ENCODE results near the gene TRIM62.
"Not testable (repeated sequence)": the region's sequence is repeated elsewhere in the genome, so short reads cannot be mapped to it uniquely, and the experiment has no call there.

The TRIM62 gene

DNA sequence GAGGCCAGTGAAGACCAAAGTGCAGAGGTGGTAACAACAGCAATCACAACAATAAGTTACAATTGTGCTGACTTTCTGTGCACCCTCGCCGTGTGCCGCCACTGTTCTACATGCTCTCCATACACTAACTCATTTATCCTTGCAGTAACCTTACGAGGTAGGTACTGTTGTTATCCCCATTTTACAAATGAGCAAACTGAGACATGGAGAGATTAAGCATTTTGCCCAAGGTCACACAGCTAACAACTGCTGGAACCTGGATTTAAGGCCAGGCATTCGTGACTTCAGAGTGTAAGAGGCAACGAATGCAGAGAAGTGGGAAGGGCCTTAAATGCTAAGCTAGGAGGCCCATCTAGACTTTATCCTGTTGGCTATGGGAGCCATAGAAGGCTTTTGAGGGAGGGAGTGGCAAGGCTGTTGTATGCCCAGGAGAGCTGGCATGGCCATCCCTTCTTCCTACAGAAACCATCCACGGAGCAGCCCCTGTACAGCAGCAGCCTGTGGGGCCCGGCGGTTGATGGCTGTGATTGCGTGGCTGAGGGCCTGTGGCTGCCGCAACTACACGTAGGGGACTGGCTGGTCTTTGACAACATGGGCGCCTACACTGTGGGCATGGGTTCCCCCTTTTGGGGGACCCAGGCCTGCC is 64.3 kb downstream of the TRIM62 start:
- no peak for TF ChIP-seq ZFX (IDR thresholded peaks at IDR 0.05; ENCODE audit: borderline replicate concordance)
- TF ChIP-seq, protein P1, sequence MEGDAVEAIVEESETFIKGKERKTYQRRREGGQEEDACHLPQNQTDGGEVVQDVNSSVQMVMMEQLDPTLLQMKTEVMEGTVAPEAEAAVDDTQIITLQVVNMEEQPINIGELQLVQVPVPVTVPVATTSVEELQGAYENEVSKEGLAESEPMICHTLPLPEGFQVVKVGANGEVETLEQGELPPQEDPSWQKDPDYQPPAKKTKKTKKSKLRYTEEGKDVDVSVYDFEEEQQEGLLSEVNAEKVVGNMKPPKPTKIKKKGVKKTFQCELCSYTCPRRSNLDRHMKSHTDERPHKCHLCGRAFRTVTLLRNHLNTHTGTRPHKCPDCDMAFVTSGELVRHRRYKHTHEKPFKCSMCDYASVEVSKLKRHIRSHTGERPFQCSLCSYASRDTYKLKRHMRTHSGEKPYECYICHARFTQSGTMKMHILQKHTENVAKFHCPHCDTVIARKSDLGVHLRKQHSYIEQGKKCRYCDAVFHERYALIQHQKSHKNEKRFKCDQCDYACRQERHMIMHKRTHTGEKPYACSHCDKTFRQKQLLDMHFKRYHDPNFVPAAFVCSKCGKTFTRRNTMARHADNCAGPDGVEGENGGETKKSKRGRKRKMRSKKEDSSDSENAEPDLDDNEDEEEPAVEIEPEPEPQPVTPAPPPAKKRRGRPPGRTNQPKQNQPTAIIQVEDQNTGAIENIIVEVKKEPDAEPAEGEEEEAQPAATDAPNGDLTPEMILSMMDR (IDR thresholded peaks at IDR 0.05), result no peak
- H3K27ac ChIP-seq, result no peak overlapping the region

DNA sequence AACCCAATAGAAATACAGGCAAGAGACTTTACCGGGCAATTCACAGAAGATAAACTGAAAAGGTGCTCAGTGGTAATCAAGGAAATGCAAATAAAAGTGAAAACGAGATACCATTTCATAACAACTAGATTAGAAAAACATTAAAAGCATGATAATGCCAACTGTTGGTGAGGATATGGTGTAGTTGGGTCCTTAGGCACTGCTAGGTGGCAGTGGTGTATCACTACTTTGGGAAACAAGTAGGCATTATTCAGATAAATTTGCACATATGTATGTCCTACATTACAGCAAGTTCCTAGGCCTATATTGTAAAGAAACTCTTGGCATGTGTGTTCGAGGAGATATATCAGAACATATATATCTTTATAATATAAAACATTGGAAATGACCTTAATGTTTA is 69.9 kb downstream of the TRIM62 start:
- no peak overlapping the region for H3K27ac ChIP-seq
- TF ChIP-seq, protein P1 (IDR thresholded peaks at IDR 0.05), result peak; percentile 52
- no peak for TF ChIP-seq ZFX (IDR thresholded peaks at IDR 0.05; ENCODE audit: borderline replicate concordance)

DNA sequence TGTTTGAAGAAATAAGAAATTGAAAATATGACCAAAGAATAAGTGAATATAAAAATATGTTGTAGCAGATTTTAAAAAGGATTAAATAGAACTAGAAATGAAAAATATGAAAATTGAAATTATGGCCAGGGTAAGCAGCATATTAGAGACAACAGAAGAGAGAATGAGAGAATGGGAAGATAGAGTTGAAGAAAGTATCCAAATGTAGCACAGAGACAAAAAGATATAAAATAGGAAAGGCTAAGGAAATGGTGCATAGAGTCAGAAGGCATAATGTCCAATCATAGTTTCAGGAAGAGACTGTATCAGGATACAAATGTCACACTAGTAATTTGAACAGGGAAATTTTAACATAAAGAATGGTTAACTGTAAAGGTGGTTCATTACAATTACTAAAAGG is 71.4 kb downstream of the TRIM62 start:
- no peak overlapping the region for H3K27ac ChIP-seq
- TF ChIP-seq, protein P1 (IDR thresholded peaks at IDR 0.05), result no peak
- no peak for TF ChIP-seq ZFX (IDR thresholded peaks at IDR 0.05; ENCODE audit: borderline replicate concordance)

DNA sequence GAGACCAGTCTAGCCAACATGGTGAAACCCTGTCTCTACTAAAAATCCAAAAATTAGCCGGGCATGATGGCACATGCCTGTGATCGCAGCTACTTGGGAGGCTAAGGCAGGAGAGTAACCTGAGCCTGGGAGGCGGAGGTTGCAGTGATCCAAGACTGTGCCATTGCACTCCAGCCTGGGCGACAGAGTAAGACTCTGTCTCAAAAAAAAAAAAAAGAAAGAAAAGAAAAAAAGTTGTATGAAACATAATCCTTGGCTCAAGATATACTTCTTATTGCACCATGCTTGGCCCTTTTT is 81.8 kb downstream of the TRIM62 start:
- H3K27ac ChIP-seq, result not testable (repeated sequence)

DNA sequence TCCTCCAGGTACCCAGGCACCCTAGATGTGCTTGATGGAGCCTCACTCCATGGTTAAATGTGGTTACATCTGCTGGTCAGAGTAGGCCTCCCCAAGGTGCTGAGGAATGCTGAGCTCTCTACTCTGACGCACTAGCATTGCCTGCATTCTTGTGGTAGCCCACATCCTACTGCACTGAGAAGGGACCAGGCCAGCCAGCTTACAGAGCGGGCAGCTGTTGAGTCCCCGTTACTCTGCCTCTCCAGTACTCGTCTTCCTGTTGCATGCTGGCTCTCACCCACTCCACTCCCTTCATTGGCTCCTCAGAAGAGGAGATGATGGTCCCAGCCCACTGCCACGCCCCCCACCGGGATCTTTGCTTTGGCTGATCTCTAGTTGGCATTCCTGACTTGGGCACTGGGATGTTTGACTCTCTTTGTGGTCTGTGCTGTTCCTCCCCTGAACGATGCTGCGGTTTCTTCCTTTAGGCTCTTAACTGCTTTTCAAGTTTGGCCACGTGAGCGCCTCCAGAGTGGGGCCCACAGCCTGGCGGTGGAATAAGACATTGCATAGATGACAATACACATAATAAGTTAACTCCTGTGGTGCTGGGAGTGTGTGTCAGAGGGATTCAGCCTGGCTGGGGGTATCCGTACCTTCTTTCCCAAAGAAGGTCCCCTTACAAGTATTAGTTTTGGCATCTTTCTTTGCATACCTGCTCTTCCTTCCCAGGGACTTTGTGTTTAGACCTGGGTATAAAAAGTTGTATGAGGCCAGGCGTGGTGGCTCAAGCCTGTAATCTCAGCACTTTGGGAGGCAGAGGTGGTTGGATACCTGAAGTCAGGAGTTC is 82.3 kb downstream of the TRIM62 start:
- no peak overlapping the region for H3K27ac ChIP-seq
- TF ChIP-seq, protein P1 (IDR thresholded peaks at IDR 0.05), result no peak
- TF ChIP-seq ZFX (IDR thresholded peaks at IDR 0.05; ENCODE audit: borderline replicate concordance), result no peak

DNA sequence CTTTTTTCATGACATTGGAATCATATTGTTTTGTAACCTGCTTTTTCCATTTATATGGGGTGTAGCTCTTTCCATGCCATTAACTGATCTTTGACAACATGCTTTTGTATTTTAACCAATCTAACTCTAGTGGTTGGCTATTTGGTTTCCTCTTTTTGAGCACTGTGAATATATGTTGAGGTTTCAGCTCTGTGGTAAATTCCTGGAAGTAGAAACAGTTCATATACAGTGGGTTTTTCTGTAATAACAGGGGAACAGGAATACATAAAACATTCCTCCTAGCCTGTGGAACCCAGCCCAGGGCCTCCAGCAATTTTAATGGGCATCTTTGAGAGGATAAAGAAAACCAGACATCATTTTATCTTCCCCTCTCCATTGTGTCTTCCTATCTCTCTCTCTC is 83.5 kb downstream of the TRIM62 start:
- TF ChIP-seq, protein P1 (IDR thresholded peaks at IDR 0.05), result no peak
- TF ChIP-seq ZFX (IDR thresholded peaks at IDR 0.05; ENCODE audit: borderline replicate concordance), result no peak
- H3K27ac ChIP-seq, result no peak overlapping the region

DNA sequence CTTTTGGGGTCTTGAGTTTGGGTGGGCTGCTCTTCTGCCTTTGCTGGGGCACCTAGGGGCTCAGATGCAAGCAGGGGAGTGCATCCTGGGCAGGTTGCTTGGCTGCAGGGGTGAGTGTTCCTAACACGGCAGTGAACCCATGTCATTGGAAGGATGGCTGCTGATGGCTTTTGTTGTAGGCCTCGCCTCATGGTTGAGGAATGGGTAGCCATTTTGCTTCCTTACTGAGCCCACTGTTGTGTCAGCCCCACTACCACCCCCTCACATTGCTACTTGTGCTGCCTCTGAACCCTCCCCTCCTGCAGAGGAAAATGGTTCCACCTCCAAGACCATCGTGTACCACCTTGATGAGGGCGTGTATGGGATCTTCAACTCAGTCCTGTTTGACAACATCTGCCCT is 84.1 kb downstream of the TRIM62 start:
- no peak overlapping the region for H3K27ac ChIP-seq
- TF ChIP-seq ZFX (IDR thresholded peaks at IDR 0.05; ENCODE audit: borderline replicate concordance), result no peak
- TF ChIP-seq, protein P1 (IDR thresholded peaks at IDR 0.05), result no peak
